Measurements from ENCODE around the gene RPS6KC1. TPM values are rescaled to one million over a fixed set of nuclear protein-coding genes. Genes with fewer than 3 reads are reported as not detected.

Gene RPS6KC1
- total and polyA plus RNA-seq, 9 of the 15 experiments (the other 6 are each of a cell fraction or from before 2014, with no cell fraction given), result 4.3 to 34.6 (median 20.9) TPM

DNA sequence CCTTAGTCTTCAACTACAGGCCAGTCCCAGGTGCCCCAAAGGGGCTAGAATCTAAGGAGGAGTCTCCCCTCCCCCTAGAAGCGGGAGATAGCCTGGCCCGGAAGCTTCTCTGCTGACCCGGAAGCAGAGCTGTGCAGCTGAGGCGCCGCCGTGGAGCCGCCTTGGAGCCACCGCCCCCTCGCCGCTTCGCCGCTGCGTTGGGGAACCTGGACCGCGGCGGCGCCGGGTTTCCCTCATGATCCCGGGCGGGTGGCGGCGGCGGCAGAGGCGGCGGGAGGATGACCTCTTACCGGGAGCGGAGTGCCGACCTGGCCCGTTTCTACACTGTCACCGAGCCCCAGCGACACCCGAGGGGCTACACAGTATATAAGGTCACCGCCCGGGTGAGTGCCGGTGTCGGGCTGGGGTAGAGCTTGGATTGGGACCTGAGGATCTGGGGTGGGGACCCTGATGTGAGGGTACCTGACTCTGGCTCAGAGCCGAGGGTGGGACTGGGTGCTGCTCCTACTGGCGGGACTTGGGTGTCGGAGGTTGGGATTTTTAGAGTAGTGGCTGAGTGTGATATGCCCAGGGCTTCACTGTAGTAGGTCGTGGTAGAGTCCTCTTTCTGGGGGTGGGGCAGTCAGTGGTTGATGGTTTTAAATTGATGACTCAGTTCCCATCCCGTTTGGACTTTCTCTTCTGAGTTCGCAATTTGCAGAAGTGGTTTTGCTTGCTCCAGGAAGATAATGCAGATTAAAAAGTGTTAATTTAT, at the start of gene RPS6KC1 (continued):
- TF ChIP-seq, protein P1, sequence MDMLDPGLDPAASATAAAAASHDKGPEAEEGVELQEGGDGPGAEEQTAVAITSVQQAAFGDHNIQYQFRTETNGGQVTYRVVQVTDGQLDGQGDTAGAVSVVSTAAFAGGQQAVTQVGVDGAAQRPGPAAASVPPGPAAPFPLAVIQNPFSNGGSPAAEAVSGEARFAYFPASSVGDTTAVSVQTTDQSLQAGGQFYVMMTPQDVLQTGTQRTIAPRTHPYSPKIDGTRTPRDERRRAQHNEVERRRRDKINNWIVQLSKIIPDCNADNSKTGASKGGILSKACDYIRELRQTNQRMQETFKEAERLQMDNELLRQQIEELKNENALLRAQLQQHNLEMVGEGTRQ (CRISPR knock-in tag; IDR thresholded peaks at IDR 0.05), result no peak
- TF ChIP-seq SAP30 (IDR thresholded peaks at IDR 0.05; ENCODE audit: borderline replicate concordance, insufficient read depth, low read depth, low read length, poor library complexity, severe bottlenecking), result peak; percentile 90
- no peak for TF ChIP-seq ZNF76 (CRISPR knock-in tag; IDR thresholded peaks at IDR 0.05; ENCODE audit: borderline replicate concordance)
- TF ChIP-seq DDX20 (tag; IDR thresholded peaks at IDR 0.05; ENCODE audit: low read depth), result no peak
- no peak; the same call in none of the 2 replicates for TF ChIP-seq ZNF830 (CRISPR knock-in tag; IDR thresholded peaks at IDR 0.05)
- TF ChIP-seq POLR2G (IDR thresholded peaks at IDR 0.05; ENCODE audit: low read depth, low read length), result peak; percentile 89
- peak; percentile 81 for TF ChIP-seq NFE2 (IDR thresholded peaks at IDR 0.05; ENCODE audit: low read depth)
- TF ChIP-seq NR2F6 (CRISPR knock-in tag; IDR thresholded peaks at IDR 0.05), result no peak; the same call in 1 of the 2 replicates
- peak; percentile 45; the same call in 1 of the 2 replicates for TF ChIP-seq GTF2F1 (IDR thresholded peaks at IDR 0.05; ENCODE audit: low read depth, low read length)
- TF ChIP-seq, protein P2, sequence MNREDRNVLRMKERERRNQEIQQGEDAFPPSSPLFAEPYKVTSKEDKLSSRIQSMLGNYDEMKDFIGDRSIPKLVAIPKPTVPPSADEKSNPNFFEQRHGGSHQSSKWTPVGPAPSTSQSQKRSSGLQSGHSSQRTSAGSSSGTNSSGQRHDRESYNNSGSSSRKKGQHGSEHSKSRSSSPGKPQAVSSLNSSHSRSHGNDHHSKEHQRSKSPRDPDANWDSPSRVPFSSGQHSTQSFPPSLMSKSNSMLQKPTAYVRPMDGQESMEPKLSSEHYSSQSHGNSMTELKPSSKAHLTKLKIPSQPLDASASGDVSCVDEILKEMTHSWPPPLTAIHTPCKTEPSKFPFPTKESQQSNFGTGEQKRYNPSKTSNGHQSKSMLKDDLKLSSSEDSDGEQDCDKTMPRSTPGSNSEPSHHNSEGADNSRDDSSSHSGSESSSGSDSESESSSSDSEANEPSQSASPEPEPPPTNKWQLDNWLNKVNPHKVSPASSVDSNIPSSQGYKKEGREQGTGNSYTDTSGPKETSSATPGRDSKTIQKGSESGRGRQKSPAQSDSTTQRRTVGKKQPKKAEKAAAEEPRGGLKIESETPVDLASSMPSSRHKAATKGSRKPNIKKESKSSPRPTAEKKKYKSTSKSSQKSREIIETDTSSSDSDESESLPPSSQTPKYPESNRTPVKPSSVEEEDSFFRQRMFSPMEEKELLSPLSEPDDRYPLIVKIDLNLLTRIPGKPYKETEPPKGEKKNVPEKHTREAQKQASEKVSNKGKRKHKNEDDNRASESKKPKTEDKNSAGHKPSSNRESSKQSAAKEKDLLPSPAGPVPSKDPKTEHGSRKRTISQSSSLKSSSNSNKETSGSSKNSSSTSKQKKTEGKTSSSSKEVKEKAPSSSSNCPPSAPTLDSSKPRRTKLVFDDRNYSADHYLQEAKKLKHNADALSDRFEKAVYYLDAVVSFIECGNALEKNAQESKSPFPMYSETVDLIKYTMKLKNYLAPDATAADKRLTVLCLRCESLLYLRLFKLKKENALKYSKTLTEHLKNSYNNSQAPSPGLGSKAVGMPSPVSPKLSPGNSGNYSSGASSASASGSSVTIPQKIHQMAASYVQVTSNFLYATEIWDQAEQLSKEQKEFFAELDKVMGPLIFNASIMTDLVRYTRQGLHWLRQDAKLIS (CRISPR knock-in tag; IDR thresholded peaks at IDR 0.05), result peak; percentile 69; the same call in 1 of the 2 replicates
- peak; percentile 65 for TF ChIP-seq NCOR1 (IDR thresholded peaks at IDR 0.05)
- TF ChIP-seq ZBTB17 (CRISPR knock-in tag; IDR thresholded peaks at IDR 0.05), result peak; percentile 42; the same call in 1 of the 2 replicates
- TF ChIP-seq, protein P3, sequence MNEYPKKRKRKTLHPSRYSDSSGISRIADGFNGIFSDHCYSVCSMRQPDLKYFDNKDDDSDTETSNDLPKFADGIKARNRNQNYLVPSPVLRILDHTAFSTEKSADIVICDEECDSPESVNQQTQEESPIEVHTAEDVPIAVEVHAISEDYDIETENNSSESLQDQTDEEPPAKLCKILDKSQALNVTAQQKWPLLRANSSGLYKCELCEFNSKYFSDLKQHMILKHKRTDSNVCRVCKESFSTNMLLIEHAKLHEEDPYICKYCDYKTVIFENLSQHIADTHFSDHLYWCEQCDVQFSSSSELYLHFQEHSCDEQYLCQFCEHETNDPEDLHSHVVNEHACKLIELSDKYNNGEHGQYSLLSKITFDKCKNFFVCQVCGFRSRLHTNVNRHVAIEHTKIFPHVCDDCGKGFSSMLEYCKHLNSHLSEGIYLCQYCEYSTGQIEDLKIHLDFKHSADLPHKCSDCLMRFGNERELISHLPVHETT (CRISPR knock-in tag; conservative IDR thresholded peaks at IDR 0.05 in 1 of 2, IDR thresholded peaks at IDR 0.05 in 1 of 2), result peak in 1 of 2 experiments; percentile 94; a peak in 2 of 4 replicates
- TF ChIP-seq ZNF140 (CRISPR knock-in tag; IDR thresholded peaks at IDR 0.05), result no peak
- TF ChIP-seq ZBTB7A (IDR thresholded peaks at IDR 0.05; ENCODE audit: borderline replicate concordance, control insufficient read depth, low read depth, low read length), result peak; percentile 85
- TF ChIP-seq, protein P4, sequence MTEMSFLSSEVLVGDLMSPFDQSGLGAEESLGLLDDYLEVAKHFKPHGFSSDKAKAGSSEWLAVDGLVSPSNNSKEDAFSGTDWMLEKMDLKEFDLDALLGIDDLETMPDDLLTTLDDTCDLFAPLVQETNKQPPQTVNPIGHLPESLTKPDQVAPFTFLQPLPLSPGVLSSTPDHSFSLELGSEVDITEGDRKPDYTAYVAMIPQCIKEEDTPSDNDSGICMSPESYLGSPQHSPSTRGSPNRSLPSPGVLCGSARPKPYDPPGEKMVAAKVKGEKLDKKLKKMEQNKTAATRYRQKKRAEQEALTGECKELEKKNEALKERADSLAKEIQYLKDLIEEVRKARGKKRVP (CRISPR knock-in tag; IDR thresholded peaks at IDR 0.05), result 0 out of 2 replicates have a peak, but pooled peaks have one; percentile 52
- TF ChIP-seq ZC3H4 (CRISPR knock-in tag; IDR thresholded peaks at IDR 0.05; ENCODE audit: borderline replicate concordance), result no peak
- TF ChIP-seq ZNF561 (CRISPR knock-in tag; conservative IDR thresholded peaks at IDR 0.05), result 0 out of 2 replicates have a peak, but pooled peaks have one; percentile 31
- peak; percentile 60 for TF ChIP-seq CHD2 (IDR thresholded peaks at IDR 0.05; ENCODE audit: low read depth, low read length)
- TF ChIP-seq OTX1 (CRISPR knock-in tag; IDR thresholded peaks at IDR 0.05), result peak; percentile 7; the same call in 1 of the 2 replicates

Data from K562 (cell line).